ENCODE data around the gene SRRM3.
"Not testable (repeated sequence)": the region's sequence is repeated elsewhere in the genome, so short reads cannot be mapped to it uniquely, and the experiment has no call there.

The SRRM3 gene

GRCh38 chr7:76269895-76270294 lies 68.2 kb downstream of the SRRM3 start:
- no peak for TF ChIP-seq CTCF (IDR thresholded peaks at IDR 0.05; ENCODE audit: control insufficient read depth, insufficient read depth, low read depth, low read length, missing control alignments)
- no peak overlapping the region for H3K4me3 ChIP-seq (ENCODE audit: control insufficient read depth, low read depth, low read length)
- DNase-seq (ENCODE audit: low read depth) = no peak

DNA sequence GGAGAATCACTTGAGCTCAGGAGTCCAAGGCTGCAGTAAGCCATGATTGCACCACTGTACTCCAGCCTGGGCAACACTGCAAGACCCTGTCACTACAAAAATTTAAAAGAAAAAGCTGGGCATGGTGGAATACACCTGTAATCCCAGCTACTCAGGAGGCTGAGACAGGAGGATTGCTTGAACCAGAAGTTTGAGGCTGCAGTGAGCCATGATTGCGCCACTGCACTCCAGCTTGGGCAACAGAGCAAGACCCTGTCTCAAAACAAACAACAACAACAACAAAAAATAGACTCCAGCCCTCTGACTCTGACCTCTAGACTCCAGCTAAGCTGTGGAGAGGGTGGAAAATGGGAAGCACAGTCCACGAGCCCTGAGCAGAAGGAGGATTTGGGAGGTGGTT lies 69.7 kb downstream of the SRRM3 start:
- H3K4me3 ChIP-seq (ENCODE audit: control insufficient read depth, low read depth, low read length); DNase-seq (ENCODE audit: low read depth): not testable (repeated sequence)

- no peak for DNase-seq (ENCODE audit: low read depth)
- no peak overlapping the region for H3K4me3 ChIP-seq (ENCODE audit: control insufficient read depth, low read depth, low read length)
- TF ChIP-seq CTCF (IDR thresholded peaks at IDR 0.05; ENCODE audit: control insufficient read depth, insufficient read depth, low read depth, low read length, missing control alignments) = no peak
Measured at GRCh38 chr7:76272142-76272541, 70.4 kb downstream of the SRRM3 start.

GRCh38 chr7:76272851-76273497 lies 71.3 kb downstream of the SRRM3 start:
- DNase-seq (ENCODE audit: low read depth) = no peak
- no peak for TF ChIP-seq CTCF (IDR thresholded peaks at IDR 0.05; ENCODE audit: control insufficient read depth, insufficient read depth, low read depth, low read length, missing control alignments)
- no peak overlapping the region for H3K4me3 ChIP-seq (ENCODE audit: control insufficient read depth, low read depth, low read length)

DNA sequence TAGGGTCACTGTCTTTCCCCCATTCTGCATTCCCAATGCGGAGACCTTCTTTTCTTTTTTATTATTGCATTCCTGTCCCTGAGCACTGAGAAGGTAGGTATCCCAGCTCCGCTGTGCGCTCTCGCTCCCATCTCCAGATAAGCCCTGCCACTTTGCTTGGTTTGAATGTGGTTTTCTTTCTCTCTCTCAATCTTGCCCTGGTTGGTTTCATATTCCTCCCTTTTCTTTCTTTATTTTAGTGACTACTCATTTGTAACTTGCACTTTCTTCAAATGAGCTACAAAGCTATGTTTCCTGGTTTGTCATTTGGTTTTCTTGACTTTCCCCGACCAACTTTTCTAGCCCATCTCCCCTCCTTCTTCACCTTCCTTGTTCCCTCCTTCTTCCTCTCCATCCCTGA lies 71.8 kb downstream of the SRRM3 start:
- no peak for DNase-seq (ENCODE audit: low read depth)
- no peak for TF ChIP-seq CTCF (IDR thresholded peaks at IDR 0.05; ENCODE audit: control insufficient read depth, insufficient read depth, low read depth, low read length, missing control alignments)
- no peak overlapping the region for H3K4me3 ChIP-seq (ENCODE audit: control insufficient read depth, low read depth, low read length)

GRCh38 chr7:76278540-76278939 lies 76.8 kb downstream of the SRRM3 start:
- H3K4me3 ChIP-seq (ENCODE audit: control insufficient read depth, low read depth, low read length) = no peak overlapping the region
- DNase-seq (ENCODE audit: low read depth) = no peak
- TF ChIP-seq CTCF (IDR thresholded peaks at IDR 0.05; ENCODE audit: control insufficient read depth, insufficient read depth, low read depth, low read length, missing control alignments) = no peak

GRCh38 chr7:76280408-76280807 lies 78.7 kb downstream of the SRRM3 start:
- no peak overlapping the region for H3K4me3 ChIP-seq (ENCODE audit: control insufficient read depth, low read depth, low read length)
- no peak for DNase-seq (ENCODE audit: low read depth)
- TF ChIP-seq CTCF (IDR thresholded peaks at IDR 0.05; ENCODE audit: control insufficient read depth, insufficient read depth, low read depth, low read length, missing control alignments) = no peak

Measured in AG09309 (cell line).